Liver (tissue), 9 donors: Measurements from ENCODE around the gene TIMM29. TPM values are rescaled to one million over a fixed set of nuclear protein-coding genes. Genes with fewer than 3 reads are reported as not detected.

ENCODE experiments used
- DNase-seq: peaks from one replicate; pipeline ENCODE4 v3.0.0-alpha.2; 2017; ENCODE audit warnings: low spot score
- H3K27ac ChIP-seq, 2 donors: one replicate each; pipeline ENCODE4 v1.7.0; 2013; ENCODE audit warnings: inconsistent platforms in 2 of 2, low read length in 2 of 2, control low read depth in 1 of 2, low read depth in 1 of 2, mild to moderate bottlenecking in 1 of 2
- H3K27me3 ChIP-seq, 4 donors: one replicate each; pipeline versions ENCODE4 v1.6.1 to v1.7.0; 2013; ENCODE audit warnings: low read length in 3 of 4, inconsistent platforms in 1 of 4, mild to moderate bottlenecking in 1 of 4, moderate library complexity in 1 of 4; ENCODE audit not compliant: control insufficient read depth in 4 of 4, insufficient read depth in 4 of 4
- H3K36me3 ChIP-seq, 4 donors: one replicate each; pipeline versions ENCODE4 v1.6.1 to v1.7.0; 2013; ENCODE audit warnings: low read length in 3 of 4, mild to moderate bottlenecking in 3 of 4, low read depth in 1 of 4, moderate library complexity in 1 of 4; ENCODE audit not compliant: control insufficient read depth in 4 of 4, insufficient read depth in 3 of 4
- H3K4me1 ChIP-seq, 4 donors: one replicate each; pipeline versions ENCODE4 v1.6.1 to v1.7.0; 2013; ENCODE audit warnings: low read length in 3 of 4, mild to moderate bottlenecking in 3 of 4, moderate library complexity in 1 of 4; ENCODE audit not compliant: control insufficient read depth in 4 of 4, insufficient read depth in 4 of 4
- H3K4me3 ChIP-seq, 3 donors: one replicate each; pipeline versions ENCODE4 v1.6.1 to v1.7.0; 2013; ENCODE audit warnings: low read length in 3 of 3, control low read depth in 1 of 3, low read depth in 1 of 3, mild to moderate bottlenecking in 1 of 3
- H3K9ac ChIP-seq, 2 donors: one replicate each; pipeline ENCODE4 v1.7.0; 2013; ENCODE audit warnings: low read length in 2 of 2, mild to moderate bottlenecking in 2 of 2, moderate library complexity in 2 of 2, control low read depth in 1 of 2, low read depth in 1 of 2
- H3K9me3 ChIP-seq, 4 donors: one replicate each; pipeline versions ENCODE4 v1.6.1 to v1.7.0; 2013; ENCODE audit warnings: low read length in 3 of 4; ENCODE audit not compliant: control insufficient read depth in 4 of 4
- FOXA1 ChIP-seq: IDR thresholded peaks from 2 replicates; pipeline ENCODE4 v1.6.1; 2016; ENCODE audit warnings: antibody characterized with exemption
- FOXA2 ChIP-seq: IDR thresholded peaks from 2 replicates; pipeline ENCODE4 v1.6.1; 2016; ENCODE audit warnings: antibody characterized with exemption
- GABPA ChIP-seq, 2 donors: IDR thresholded peaks in 1 of 2; conservative IDR thresholded peaks in 1 of 2; 2 replicates each; pipeline ENCODE4 v1.6.1; 2016; ENCODE audit warnings: antibody characterized with exemption in 2 of 2, mild to moderate bottlenecking in 1 of 2, moderate library complexity in 1 of 2
- HNF4A ChIP-seq, 2 donors: conservative IDR thresholded peaks; 2 replicates each; pipeline ENCODE4 v1.6.1; 2016; ENCODE audit warnings: antibody characterized with exemption in 2 of 2, mild to moderate bottlenecking in 2 of 2
- HNF4G ChIP-seq: IDR thresholded peaks from 2 replicates; pipeline ENCODE4 v1.6.1; 2016; ENCODE audit warnings: antibody characterized with exemption
- MAX ChIP-seq: IDR thresholded peaks from 2 replicates; pipeline ENCODE4 v1.6.1; 2016; ENCODE audit warnings: antibody characterized with exemption
- REST ChIP-seq: IDR thresholded peaks from 2 replicates; pipeline ENCODE4 v1.6.1; 2016; ENCODE audit warnings: antibody characterized with exemption, mild to moderate bottlenecking
- RXRA ChIP-seq, 2 donors: IDR thresholded peaks; 2 replicates each; pipeline ENCODE4 v1.6.1; 2017 to 2018; ENCODE audit warnings: antibody characterized with exemption in 2 of 2, mild to moderate bottlenecking in 1 of 2
- SP1 ChIP-seq: IDR thresholded peaks from 2 replicates; pipeline ENCODE4 v1.6.1; 2018; ENCODE audit warnings: antibody characterized with exemption, mild to moderate bottlenecking
- TAF1 ChIP-seq: conservative IDR thresholded peaks from 2 replicates; pipeline ENCODE4 v1.6.1; 2016; ENCODE audit warnings: antibody characterized with exemption, mild to moderate bottlenecking
- YY1 ChIP-seq: IDR thresholded peaks from 2 replicates; pipeline ENCODE4 v1.6.1; 2016; ENCODE audit warnings: antibody characterized with exemption, mild to moderate bottlenecking
- WGBS: extraction: QIAGEN DNeasy Blood & Tissue Kit; methylation state at CpG from one replicate; pipeline ENCODE4 v1.1.7; 2013; 5-methylcytosine and 5-hydroxymethylcytosine counted together
- polyA plus RNA-seq, 2 donors: library from polyadenylated mRNA; stranded (reverse) in 1 of 2; unstranded in 1 of 2; fragments of 200-250 nt in 1 of 2; fragments of >200 nt in 1 of 2; fragmentation: Nextera tagmentation in 1 of 2; extraction: Ambion mirVana in 1 of 2; gene quantifications; one replicate each; pipeline versions ENCODE4 v1.2.1 to v1.2.3, GENCODE V29; 2013 to 2015
- total RNA-seq, 2 donors: library from RNA; depleted of rRNA; stranded (reverse); fragments of >200 nt; gene quantifications; one replicate each; pipeline ENCODE4 v1.2.3, GENCODE V29; 2014
- TF ChIP-seq, protein P1 (sequence below): fragments of 150-350 bp; IDR thresholded peaks from 2 replicates; pipeline ENCODE4 v1.5.1; 2017; ENCODE audit warnings: improper control_type of control experiment, low read depth, low read length; ENCODE audit not compliant: missing input control
- TF ChIP-seq, protein P2 (sequence below): IDR thresholded peaks from 2 replicates; pipeline ENCODE4 v1.6.1; 2016; ENCODE audit warnings: antibody characterized with exemption
- donor health status: healthy.
- donor health status: healthy.
- donor health status: healthy.
- donor health status: healthy.
- donor health status: healthy.

Gene TIMM29
- total and polyA plus RNA-seq, 4 donors, result 9.4 to 25.2 (median 14.6) TPM

GRCh38 chr19:10945264-10945663 lies 16.7 kb downstream of the TIMM29 start:
- 97% methylated on average over 4 of the region's 4 CpGs for WGBS
- H3K4me3 ChIP-seq, result no peak overlapping the region
- TF ChIP-seq FOXA1 (no peak), HNF4A (conservative IDR thresholded peaks at IDR 0.05) (no peak), SP1 (no peak), GABPA (IDR thresholded peaks at IDR 0.05 in 1 of 2, conservative IDR thresholded peaks at IDR 0.05 in 1 of 2) (no peak), HNF4G (no peak), RXRA (IDR thresholded peaks at IDR 0.05) (no peak), MAX (no peak), YY1 (no peak), FOXA2 (no peak), TAF1 (no peak), REST (no peak)
- TF ChIP-seq, protein P1, sequence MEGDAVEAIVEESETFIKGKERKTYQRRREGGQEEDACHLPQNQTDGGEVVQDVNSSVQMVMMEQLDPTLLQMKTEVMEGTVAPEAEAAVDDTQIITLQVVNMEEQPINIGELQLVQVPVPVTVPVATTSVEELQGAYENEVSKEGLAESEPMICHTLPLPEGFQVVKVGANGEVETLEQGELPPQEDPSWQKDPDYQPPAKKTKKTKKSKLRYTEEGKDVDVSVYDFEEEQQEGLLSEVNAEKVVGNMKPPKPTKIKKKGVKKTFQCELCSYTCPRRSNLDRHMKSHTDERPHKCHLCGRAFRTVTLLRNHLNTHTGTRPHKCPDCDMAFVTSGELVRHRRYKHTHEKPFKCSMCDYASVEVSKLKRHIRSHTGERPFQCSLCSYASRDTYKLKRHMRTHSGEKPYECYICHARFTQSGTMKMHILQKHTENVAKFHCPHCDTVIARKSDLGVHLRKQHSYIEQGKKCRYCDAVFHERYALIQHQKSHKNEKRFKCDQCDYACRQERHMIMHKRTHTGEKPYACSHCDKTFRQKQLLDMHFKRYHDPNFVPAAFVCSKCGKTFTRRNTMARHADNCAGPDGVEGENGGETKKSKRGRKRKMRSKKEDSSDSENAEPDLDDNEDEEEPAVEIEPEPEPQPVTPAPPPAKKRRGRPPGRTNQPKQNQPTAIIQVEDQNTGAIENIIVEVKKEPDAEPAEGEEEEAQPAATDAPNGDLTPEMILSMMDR, result no peak
- TF ChIP-seq, protein P2, sequence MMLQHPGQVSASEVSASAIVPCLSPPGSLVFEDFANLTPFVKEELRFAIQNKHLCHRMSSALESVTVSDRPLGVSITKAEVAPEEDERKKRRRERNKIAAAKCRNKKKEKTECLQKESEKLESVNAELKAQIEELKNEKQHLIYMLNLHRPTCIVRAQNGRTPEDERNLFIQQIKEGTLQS, result no peak
- no peaks in the 10 kb centered on the region for H3K36me3 ChIP-seq
- no peaks in the 10 kb centered on the region for H3K27me3 ChIP-seq
- H3K9me3 ChIP-seq, result no peaks in the 10 kb centered on the region
- H3K9ac ChIP-seq, result no peak overlapping the region
- no peak overlapping the region for H3K27ac ChIP-seq
- no peak for DNase-seq
- H3K4me1 ChIP-seq, result peaks cover 0 to 12% (median 8%) of the 10 kb centered on the region in 4 donors

GRCh38 chr19:10946958-10947657 lies 18.5 kb downstream of the TIMM29 start:
- no peaks in the 10 kb centered on the region for H3K27me3 ChIP-seq
- no peaks in the 10 kb centered on the region for H3K9me3 ChIP-seq
- no peak for DNase-seq
- H3K4me1 ChIP-seq, result peaks cover 0 to 8% (median 5%) of the 10 kb centered on the region in 4 donors
- no peak overlapping the region for H3K4me3 ChIP-seq
- no peak for TF ChIP-seq GABPA (IDR thresholded peaks at IDR 0.05 in 1 of 2, conservative IDR thresholded peaks at IDR 0.05 in 1 of 2)
- peak in 1 of 2 donors; percentile 3 for TF ChIP-seq HNF4A (conservative IDR thresholded peaks at IDR 0.05)
- H3K36me3 ChIP-seq, result no peaks in the 10 kb centered on the region
- WGBS, result 49% methylated on average over 6 of the region's 6 CpGs
- H3K27ac ChIP-seq, result no peak overlapping the region
- H3K9ac ChIP-seq, result no peak overlapping the region
